Measurements from ENCODE around the gene TGOLN2.
A peak's percentile ranks its signal among the peaks of the same experiment; 100 is the strongest.
"Not testable (repeated sequence)": the region's sequence is repeated elsewhere in the genome, so short reads cannot be mapped to it uniquely, and the experiment has no call there.

The TGOLN2 gene

DNA sequence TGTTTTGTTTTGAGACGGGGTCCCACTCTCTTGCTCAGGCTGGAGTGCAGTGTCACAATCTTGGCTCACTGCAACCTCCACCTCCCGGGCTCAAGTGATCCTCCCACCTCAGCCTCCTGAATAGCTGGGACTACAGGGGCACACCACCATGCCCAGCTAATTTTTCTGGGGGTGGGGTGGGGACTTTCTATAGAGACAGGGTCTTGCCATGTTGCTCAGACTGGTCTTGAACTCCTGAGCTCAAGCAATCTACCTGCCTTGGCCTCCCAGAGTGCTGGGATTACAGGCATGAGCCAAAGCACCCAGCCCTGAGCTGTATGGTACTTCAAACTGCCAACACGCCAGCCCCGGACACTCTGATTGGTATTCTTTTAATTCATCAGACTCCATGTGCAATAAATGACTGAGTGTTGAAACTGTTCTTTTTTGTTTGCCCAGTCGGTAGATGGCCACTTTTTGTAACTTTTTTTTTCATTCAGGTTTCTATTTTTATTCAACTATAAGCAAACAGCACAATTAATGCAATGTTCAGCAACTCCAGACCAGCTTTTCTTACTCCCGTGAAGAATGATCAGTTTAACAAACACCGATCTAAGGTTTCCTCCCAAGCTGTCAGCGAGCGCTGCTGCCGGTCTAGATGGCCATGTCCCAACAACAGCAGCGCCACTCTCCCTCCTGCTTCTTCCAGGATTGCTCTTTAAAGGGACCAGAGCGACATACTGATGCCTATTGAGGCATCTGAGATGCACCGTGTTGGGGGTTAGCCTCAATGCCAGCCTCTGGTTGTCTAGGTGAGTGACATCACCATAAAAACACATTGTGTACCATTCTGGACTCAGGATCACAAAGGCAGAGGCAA is 12.5 kb upstream of the TGOLN2 start:
- no peak for DNase-seq (ENCODE audit: low read depth)

GRCh38 chr2:85334928-85335327 is 7.1 kb upstream of the TGOLN2 start:
- DNase-seq (ENCODE audit: low read depth) = no peak

DNA sequence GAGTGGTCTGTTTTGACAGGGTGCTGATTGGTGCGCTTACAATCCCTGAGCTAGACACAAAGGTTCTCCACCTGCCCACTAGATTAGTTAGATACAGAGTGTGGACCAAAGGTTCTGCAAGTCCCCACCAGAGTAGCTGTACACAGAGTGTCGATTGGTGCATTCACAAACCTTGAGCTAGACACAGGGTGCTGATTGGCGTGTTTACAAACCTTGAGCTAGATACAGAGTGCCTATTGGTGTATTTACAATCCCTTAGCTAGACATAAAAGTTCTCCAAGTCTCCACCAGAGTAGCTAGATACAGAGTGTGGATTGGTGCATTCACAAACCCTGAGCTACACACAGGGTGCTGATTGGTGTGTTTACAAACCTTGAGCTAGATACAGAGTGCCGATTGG is 6.1 kb upstream of the TGOLN2 start:
- not testable (repeated sequence) for DNase-seq (ENCODE audit: low read depth)

DNA sequence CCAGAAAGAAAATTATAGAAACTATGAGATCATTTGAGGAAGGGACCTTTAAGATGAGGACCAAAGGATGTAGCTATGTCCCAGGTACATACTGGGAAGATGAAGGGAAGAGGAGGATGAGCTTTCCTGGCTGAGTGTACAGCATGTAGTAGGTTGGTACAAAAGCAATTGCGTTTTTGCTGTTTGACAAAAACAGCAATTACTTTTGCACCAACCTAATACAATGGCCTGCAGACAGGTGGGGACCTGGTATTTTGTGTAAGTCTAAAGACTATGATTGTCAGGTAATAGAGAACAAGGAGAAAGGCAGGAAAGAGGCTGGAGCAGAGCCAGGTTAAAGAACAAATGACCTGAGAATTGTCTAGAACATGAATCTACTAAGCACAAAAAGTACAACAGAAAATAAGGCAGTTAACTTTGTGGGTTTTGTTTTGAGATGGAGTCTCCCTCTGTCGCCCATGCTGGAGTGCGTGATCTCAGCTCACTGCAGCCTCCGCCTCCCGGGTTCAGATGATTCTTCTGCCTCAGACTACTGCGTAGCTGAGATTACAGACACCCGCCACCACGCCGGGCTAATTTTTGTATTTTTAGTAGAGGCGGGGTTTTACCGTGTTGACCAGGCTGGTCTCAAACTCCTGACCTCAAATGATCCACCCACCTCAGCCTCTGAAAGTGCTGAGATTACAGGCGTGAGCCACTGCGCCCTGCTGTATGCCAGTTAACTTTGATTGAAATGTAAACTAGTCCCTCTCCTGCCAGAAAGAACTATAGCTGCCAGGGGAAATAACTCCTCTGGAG is 3.2 kb upstream of the TGOLN2 start:
- DNase-seq (ENCODE audit: low read depth) = no peak

GRCh38 chr2:85329701-85330100 is 1.9 kb upstream of the TGOLN2 start:
- DNase-seq (ENCODE audit: low read depth) = not testable (repeated sequence)

- no peak for DNase-seq (ENCODE audit: low read depth)
Observed at GRCh38 chr2:85329181-85329651, 1.4 kb upstream of the TGOLN2 start.

GRCh38 chr2:85327160-85327821 is 498 bp downstream of the TGOLN2 start:
- DNase-seq (ENCODE audit: low read depth) = peak; percentile 17

GRCh38 chr2:85326406-85327159 is 1.2 kb downstream of the TGOLN2 start:
- DNase-seq (ENCODE audit: low read depth) = peak; percentile 17

- no peak for DNase-seq (ENCODE audit: low read depth)
Observed at GRCh38 chr2:85325466-85325811, 2.4 kb downstream of the TGOLN2 start.

GRCh38 chr2:85324639-85325465 is 2.9 kb downstream of the TGOLN2 start:
- no peak for DNase-seq (ENCODE audit: low read depth)

GRCh38 chr2:85323988-85324367 is 3.8 kb downstream of the TGOLN2 start:
- not testable (repeated sequence) for DNase-seq (ENCODE audit: low read depth)

GRCh38 chr2:85323351-85323987 is 4.3 kb downstream of the TGOLN2 start:
- DNase-seq (ENCODE audit: low read depth) = no peak

DNA sequence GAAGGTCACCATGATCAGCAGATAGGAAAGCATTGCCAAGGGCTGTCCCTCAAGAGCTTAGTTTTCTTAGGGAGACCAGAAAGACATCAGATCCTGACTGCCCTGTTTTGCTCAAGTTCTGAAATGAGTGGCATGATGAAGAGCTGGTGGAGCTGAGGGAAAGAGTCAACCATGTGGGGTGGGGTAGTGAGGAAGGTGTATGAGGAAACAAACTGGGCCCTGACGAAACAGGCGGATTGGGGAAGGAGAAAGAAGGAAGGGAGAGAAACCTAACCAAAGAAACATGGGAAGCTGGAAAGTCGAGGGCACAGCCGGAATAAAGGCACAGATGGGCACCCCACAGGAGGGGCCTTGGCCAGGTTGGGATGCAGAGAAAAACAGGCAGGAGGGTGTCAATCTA is 8.0 kb downstream of the TGOLN2 start:
- DNase-seq (ENCODE audit: low read depth) = no peak

GRCh38 chr2:85318222-85319074 is 9.3 kb downstream of the TGOLN2 start:
- no peak for DNase-seq (ENCODE audit: low read depth)

- DNase-seq (ENCODE audit: low read depth) = not testable (repeated sequence)
Observed at GRCh38 chr2:85315921-85316320, 11.9 kb downstream of the TGOLN2 start.

DNA sequence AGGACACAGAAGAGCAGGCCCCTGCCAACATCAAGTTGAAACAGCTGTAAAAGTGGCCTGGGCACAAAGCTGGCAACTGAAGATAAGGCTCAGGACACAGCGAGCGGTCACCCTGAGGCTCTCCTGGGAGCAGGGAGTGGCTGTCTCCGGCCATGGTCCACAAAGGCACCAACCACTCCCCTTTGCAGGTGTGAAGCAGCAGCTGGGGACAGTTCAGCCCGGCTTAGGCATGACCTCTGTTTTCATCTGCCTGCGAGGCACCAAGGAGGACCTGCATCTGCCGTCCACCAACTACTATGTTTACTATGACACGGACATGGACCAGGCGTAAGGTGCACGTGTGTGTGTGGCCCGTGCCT is 12.9 kb downstream of the TGOLN2 start:
- DNase-seq (ENCODE audit: low read depth) = no peak

DNA sequence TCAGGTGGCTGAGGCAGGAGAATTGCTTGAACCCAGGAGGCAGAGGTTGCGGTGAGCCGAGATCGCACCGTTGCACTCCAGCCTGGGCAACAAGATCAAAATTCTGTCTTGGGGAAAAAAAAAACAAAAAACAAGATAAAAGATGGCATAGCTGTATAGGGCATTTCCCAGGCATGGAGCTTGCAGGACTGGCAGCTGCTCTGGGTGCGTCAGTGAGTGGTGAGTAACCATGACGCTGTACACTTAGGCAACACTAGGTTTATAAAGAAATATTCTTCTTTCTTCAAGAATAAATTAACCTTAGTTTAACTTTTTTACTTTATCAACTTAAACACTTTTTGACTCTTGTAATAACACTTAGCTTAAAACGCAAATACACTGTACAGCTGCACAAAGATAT is 15.4 kb downstream of the TGOLN2 start:
- no peak for DNase-seq (ENCODE audit: low read depth)

DNA sequence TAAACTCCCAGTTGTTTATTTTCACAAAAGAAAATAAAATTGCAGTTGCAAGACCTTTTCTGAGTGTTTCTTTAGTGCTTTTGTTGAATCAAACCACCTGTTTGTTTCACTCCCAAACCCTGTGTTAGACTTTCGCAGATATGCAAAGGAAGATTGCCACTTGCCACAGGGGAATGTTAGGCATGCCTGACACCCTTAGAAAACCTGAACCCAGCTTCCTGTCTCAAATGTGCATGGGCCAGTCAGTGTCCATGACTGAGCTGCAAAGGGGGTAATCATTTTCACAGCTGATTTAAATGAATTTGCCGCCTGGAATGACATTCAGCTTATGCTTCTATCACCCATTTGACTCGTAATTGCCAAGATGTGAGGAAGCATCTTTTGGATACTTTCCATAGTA is 17.5 kb downstream of the TGOLN2 start:
- DNase-seq (ENCODE audit: low read depth) = no peak

DNA sequence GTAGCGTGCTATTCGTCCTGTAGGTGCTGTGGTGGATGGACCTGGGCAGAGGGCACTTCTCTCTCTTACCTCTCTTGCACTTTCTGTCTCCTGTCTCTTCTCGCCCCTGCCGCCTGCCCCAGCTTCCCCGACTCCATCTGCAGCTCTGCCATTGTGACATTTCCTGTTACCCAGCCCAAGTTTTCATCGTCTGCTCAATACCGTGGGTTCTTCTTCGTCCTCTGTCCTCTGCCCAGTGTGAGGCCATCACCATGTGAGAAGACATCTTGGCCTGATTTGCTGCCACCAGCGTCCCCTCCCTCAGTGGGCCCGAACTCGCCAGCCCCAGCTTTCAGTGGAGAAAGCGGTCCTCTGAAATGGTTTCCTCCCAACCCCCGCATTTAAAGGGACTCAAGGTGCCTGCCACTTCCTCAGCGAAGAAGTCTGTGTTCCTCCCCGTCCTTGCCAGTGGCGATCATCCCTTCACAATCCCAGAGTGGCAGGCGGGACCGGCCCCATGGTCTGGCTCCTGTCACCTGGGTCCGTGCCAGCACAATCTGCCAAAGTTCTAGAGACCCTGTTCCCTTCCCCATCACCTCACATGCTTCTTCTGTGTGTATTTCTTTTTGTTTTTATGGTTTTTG is 18.0 kb downstream of the TGOLN2 start:
- DNase-seq (ENCODE audit: low read depth) = no peak

All from stimulated activated CD8-positive, alpha-beta memory T cell treated with anti-CD3 and anti-CD28 coated beads, Interleukin-12 subunit alpha, Interleukin-12 subunit beta, amount 100 ng/mL, for 4 hours (primary cell).